HG03280 (cell line): ENCODE data around the gene TBC1D20.
"Not testable (repeated sequence)": the region's sequence is repeated elsewhere in the genome, so short reads cannot be mapped to it uniquely, and the experiment has no call there.

ENCODE experiments used
- ATAC-seq: cut with Tn5 transposase; IDR thresholded peaks from one replicate; pipeline ENCODE4 v1.9.1; 2021; ENCODE audit warnings: mild to moderate bottlenecking, moderate library complexity; ENCODE audit not compliant: unreplicated experiment

The TBC1D20 gene, protein sequence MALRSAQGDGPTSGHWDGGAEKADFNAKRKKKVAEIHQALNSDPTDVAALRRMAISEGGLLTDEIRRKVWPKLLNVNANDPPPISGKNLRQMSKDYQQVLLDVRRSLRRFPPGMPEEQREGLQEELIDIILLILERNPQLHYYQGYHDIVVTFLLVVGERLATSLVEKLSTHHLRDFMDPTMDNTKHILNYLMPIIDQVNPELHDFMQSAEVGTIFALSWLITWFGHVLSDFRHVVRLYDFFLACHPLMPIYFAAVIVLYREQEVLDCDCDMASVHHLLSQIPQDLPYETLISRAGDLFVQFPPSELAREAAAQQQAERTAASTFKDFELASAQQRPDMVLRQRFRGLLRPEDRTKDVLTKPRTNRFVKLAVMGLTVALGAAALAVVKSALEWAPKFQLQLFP

GRCh38 chr20:462199-462991, at the start of gene TBC1D20:
TBC1D20 (minus strand) TSS chr20:462533; CDS start chr20:462405, 128 bp downstream.
- ATAC-seq = peak; percentile 91

GRCh38 chr20:510328-511057, 48.2 kb upstream of the TBC1D20 start:
- not testable (repeated sequence) for ATAC-seq

- ATAC-seq = not testable (repeated sequence)
These were observed 46.0 kb upstream of the TBC1D20 start for GRCh38 chr20:508364-508787.

GRCh38 chr20:507761-508332, 45.5 kb upstream of the TBC1D20 start:
- no peak for ATAC-seq

- no peak for ATAC-seq
These were observed 44.8 kb upstream of the TBC1D20 start for GRCh38 chr20:507006-507758.

DNA sequence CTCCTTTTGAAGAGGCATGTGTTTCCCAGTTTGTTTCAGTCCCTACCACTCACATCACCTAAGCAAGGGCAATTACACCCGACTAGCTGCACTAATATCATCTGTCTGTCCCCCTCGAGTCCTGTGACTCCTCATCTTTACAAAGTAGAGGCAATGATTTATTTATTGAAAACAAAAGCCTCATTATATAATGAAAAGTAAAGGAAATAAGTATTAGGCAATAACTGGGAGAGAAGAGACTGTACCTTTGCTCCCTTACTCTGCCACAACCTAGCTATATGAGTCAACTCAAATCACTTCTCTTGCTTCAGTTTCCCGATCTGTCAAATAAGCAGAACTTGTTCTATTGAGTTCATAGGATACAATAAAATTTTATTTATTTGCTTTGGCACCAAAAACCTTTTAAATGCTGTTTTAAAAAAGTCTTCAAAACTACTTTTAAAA, 42.3 kb upstream of the TBC1D20 start:
- no peak for ATAC-seq

GRCh38 chr20:503048-503737, 40.9 kb upstream of the TBC1D20 start:
- no peak for ATAC-seq

- ATAC-seq = no peak
These were observed 35.6 kb upstream of the TBC1D20 start for GRCh38 chr20:497979-498378.

- ATAC-seq = no peak
These were observed 33.9 kb upstream of the TBC1D20 start for GRCh38 chr20:496126-496696.

- ATAC-seq = no peak
These were observed 29.8 kb upstream of the TBC1D20 start for GRCh38 chr20:492159-492558.

- ATAC-seq = no peak
These were observed 25.3 kb upstream of the TBC1D20 start for GRCh38 chr20:487655-488054.

- ATAC-seq = no peak
These were observed 21.7 kb upstream of the TBC1D20 start for GRCh38 chr20:483815-484644.

GRCh38 chr20:481167-481566, 18.8 kb upstream of the TBC1D20 start:
- ATAC-seq = no peak

DNA sequence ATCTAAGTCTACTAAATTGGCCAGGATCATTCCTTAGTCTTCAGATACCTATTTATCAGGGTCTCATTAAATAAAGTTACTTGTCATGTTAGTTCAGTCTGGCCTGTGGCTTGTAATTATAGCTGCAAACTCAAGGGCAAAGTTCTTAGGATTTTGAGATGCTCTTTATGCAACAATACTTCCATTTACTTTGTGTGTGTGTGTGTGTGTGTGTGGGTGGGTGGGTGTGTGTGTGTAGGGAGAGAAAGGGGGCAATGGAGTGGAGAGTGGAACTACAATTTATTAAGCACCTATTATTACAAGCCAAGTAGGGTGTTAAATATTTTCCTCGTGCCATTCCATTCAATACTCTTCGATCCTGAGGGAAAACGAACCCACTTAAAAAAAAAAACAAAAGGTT, 17.7 kb upstream of the TBC1D20 start:
- ATAC-seq = no peak

DNA sequence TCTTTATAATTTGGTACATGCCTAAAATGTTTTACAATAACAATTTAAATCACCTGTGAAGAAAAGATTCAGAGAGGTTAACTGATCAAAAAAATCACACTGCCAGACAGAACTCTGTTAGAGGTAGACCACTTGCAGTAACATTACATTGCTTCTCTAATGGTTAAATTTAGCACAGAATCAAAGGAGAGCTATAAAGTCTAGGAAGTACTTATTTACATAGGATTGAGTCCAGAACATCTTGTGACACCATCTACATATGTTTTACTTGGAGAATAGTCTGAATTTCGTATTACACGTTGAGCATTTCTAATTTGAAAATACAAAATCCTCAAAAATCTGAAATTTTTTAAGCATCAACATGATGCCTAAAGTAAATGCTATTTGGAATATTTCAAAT, 17.2 kb upstream of the TBC1D20 start:
- no peak for ATAC-seq

DNA sequence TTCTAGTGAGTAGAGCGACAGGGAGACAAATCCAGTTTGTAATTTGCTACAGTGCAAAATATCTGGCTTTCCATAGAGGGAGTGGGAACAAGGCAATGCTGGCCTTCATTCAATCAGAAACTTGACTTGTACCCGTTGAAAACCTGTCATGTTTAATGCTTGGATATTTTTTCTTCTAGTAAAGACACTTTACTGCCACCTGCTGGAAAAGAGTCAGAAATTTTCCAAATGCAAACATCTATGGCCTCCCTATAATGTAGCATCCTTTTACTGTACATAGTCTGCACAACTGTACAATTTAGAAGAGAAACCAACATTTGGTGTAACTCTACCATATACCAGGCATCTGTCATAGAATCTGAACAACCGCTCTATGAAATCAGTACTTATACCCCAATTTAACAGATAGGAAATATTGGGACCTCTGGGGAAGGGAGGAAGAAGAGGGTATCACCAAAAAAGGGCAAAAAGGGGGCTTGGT, 16.7 kb upstream of the TBC1D20 start:
- ATAC-seq = no peak

DNA sequence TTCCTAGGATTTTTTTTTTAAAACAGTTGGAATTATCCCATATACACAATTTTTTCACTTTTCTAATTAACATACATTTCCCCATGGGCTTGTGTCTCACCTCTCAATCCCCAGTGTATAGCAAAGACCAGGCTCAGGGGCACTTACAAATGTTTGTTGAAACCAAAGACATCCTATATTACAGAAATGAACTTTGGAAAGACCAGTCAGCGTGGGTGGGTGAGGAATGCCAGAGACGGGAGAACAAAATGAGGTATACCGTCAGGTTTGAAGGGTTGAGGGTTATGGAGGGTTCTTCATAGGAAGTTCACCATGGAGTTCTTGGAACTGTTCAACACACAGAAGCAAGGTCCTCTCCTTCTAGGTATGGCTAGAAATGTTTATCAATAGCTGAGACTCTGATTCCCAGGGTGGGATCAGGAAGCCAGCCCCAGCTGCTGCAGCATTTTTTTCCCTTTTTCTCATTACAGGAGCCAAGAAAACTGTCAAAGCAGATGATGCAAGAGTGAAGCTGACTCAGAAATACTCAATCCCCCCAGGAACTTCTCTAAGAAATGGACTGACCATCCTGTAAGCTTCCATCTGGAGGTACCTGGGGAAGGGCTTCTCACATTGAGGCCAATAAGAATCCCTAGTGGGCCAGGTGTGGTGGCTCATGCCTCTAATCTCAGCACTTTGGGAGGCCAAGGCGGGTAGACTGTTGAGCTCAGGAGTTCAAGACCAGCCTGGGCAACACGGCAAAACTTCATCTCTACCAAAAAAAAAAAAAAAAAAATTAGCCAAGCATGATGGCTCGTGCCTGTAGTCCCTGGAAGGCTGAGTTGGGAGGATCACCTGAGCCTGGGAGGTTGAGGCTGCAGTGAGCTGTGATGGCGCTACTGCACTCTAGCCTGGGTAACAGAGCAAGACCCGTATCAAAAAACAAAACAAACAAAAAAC, 15.9 kb upstream of the TBC1D20 start:
- ATAC-seq = no peak
